Endothelial cell of hepatic sinusoid (primary cell): ENCODE measurements around the gene MCM8.

Experiments used
- in situ Hi-C: cut with HindIII; loops from 2 replicates; pipeline ENCODE4 v1.10.0; 2017; ENCODE audit warnings: low sequenced_read_pairs

The MCM8 gene

GRCh38 chr20:6040540-6040939 is 90.1 kb downstream of the MCM8 start:
- in situ Hi-C loops, result no loop called here

GRCh38 chr20:6040958-6041807 is 90.7 kb downstream of the MCM8 start:
- in situ Hi-C loops, result no loop called here

- in situ Hi-C loops, result no loop called here
Observed at GRCh38 chr20:6041808-6042265, 91.4 kb downstream of the MCM8 start.

GRCh38 chr20:6044115-6044514 is 93.7 kb downstream of the MCM8 start:
- in situ Hi-C loops, result no loop called here

- in situ Hi-C loops, result no loop called here
Observed at GRCh38 chr20:6045566-6045965, 95.1 kb downstream of the MCM8 start.

GRCh38 chr20:6046432-6046831 is 96.0 kb downstream of the MCM8 start:
- in situ Hi-C loops, result no loop called here

GRCh38 chr20:6048391-6048790 is 97.9 kb downstream of the MCM8 start:
- in situ Hi-C loops, result no loop called here
